Smooth muscle cell (in vitro differentiated cells): ENCODE results near the gene IGDCC3. TPM values are rescaled to one million over a fixed set of nuclear protein-coding genes. Genes with fewer than 3 reads are reported as not detected.

Source experiments
- DNase-seq: peaks from one replicate; lab custom pipeline; 2025; ENCODE audit not compliant: unreplicated experiment; lab: John Stamatoyannopoulos, UW
- H2AFZ ChIP-seq: fragments of 200-600 bp; sonication (generic); 2 replicates; pipeline ENCODE4 v1.6.0; 2016; ENCODE audit warnings: antibody characterized with exemption, low read depth, mild to moderate bottlenecking
- H3F3A ChIP-seq: fragments of 200-600 bp; sonication (generic); 2 replicates; pipeline ENCODE4 v1.6.0; 2017; ENCODE audit warnings: antibody characterized with exemption, low read depth
- H3K27ac ChIP-seq: fragments of 200-600 bp; sonication (generic); 2 replicates; pipeline ENCODE4 v1.5.1; 2016; ENCODE audit warnings: low read depth, mild to moderate bottlenecking
- H3K27me3 ChIP-seq: fragments of 200-600 bp; sonication (generic); 2 replicates; pipeline ENCODE4 v1.6.1; 2016; ENCODE audit warnings: low read depth, mild to moderate bottlenecking
- H3K36me3 ChIP-seq: fragments of 200-600 bp; sonication (generic); 2 replicates; pipeline ENCODE4 v1.5.1; 2016; ENCODE audit warnings: low read depth
- H3K4me1 ChIP-seq: fragments of 200-600 bp; sonication (generic); 2 replicates; pipeline ENCODE4 v1.5.1; 2016; ENCODE audit warnings: low read depth
- H3K4me2 ChIP-seq: fragments of 200-600 bp; sonication (generic); 2 replicates; pipeline ENCODE4 v1.6.0; 2016; ENCODE audit warnings: mild to moderate bottlenecking
- H3K4me3 ChIP-seq: fragments of 200-600 bp; sonication (generic); 2 replicates; pipeline ENCODE4 v1.5.1; 2016; ENCODE audit warnings: mild to moderate bottlenecking
- H3K79me2 ChIP-seq: fragments of 200-600 bp; sonication (generic); 2 replicates; pipeline ENCODE4 v1.6.0; 2016; ENCODE audit warnings: low read depth, mild to moderate bottlenecking
- H3K9ac ChIP-seq: fragments of 200-600 bp; sonication (generic); 2 replicates; pipeline ENCODE4 v1.6.0; 2016; ENCODE audit warnings: low read depth
- H3K9me3 ChIP-seq: fragments of 200-600 bp; sonication (generic); replicated peaks from 2 replicates; pipeline ENCODE4 v1.5.1; 2016; ENCODE audit warnings: low read depth
- H4K20me1 ChIP-seq: fragments of 200-600 bp; sonication (generic); 2 replicates; pipeline ENCODE4 v1.6.0; 2016; ENCODE audit warnings: low read depth
- WGBS: methylation state at CpG from one replicate; pipeline ENCODE4 v1.1.7; 2016; ENCODE audit warnings: low lambda C conversion rate; 5-methylcytosine and 5-hydroxymethylcytosine counted together
- polyA plus RNA-seq: library from polyadenylated mRNA; unstranded; fragments of >200 nt; fragmentation: Nextera tagmentation; extraction: Ambion mirVana; gene quantifications from 2 replicates; pipeline ENCODE4 v1.2.1, GENCODE V29; 2016
- total RNA-seq: library from RNA; depleted of rRNA; stranded (reverse); fragments of >200 nt; gene quantifications from 2 replicates; pipeline ENCODE4 v1.2.3, GENCODE V29; 2014
- TF ChIP-seq, protein P1 (sequence below): fragments of 200-600 bp; sonication (generic); IDR thresholded peaks from 2 replicates; pipeline ENCODE4 v1.5.1; 2017; ENCODE audit warnings: borderline replicate concordance, mild to moderate bottlenecking, antibody characterized with exemption; ENCODE audit not compliant: insufficient read depth, poor library complexity, severe bottlenecking

Gene IGDCC3
- total and polyA plus RNA-seq, 2 experiments from 2014 or later = 3.2 to 5.9 TPM

DNA sequence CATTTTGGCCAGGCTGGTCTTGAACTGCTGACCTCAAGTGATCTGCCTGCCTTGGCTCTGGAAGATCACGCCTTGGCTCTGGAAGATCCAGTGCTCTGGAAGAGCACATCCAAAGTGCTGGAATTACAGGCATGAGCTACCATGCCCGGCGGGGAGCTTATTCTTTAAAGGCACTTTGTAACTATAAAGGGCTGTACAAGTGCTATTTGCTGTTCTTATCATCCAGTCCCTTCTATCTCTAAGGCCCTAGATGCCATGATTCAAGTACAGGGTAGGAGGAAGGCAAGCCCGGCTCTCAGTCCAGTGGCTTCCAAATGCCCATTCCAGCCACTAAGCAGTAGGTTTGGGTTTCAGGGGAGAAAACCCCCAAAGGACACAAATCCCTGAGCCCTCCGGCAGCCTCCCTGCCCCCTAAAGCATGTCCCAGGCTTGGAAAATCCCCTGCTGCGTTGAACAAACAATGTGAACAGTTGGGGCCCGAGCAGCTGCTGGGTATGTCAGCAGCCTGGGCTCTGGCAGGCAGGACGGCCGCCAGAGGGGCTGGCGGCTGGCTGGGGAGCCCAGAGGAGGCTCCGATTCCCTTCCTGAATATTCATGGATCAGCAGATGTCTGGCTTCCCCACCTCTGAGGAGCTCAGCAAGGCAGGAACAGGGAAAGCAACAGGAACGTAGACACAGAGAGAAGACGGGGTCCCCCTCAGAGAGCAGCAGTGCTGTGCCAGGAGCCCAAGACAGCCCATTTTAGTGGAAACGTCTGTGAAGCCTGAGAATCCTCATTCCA lies 37.2 kb upstream of the IGDCC3 start:
- Histone ChIP-seq H3K4me3 (peak overlapping the region; percentile 10), H3F3A (peaks cover 13% of the 10 kb centered on the region), H3K4me1 (peaks cover 71% of the 10 kb centered on the region), H3K36me3 (no peaks in the 10 kb centered on the region), H3K27me3 (no peaks in the 10 kb centered on the region), H2AFZ (no peak overlapping the region), H4K20me1 (peaks cover 27% of the 10 kb centered on the region), H3K9me3 (no peaks in the 10 kb centered on the region), H3K79me2 (peaks cover 63% of the 10 kb centered on the region), H3K4me2 (peak overlapping the region; percentile 77), H3K27ac (peak overlapping the region; percentile 90), H3K9ac (peak overlapping the region; percentile 22)
- TF ChIP-seq, protein P1, sequence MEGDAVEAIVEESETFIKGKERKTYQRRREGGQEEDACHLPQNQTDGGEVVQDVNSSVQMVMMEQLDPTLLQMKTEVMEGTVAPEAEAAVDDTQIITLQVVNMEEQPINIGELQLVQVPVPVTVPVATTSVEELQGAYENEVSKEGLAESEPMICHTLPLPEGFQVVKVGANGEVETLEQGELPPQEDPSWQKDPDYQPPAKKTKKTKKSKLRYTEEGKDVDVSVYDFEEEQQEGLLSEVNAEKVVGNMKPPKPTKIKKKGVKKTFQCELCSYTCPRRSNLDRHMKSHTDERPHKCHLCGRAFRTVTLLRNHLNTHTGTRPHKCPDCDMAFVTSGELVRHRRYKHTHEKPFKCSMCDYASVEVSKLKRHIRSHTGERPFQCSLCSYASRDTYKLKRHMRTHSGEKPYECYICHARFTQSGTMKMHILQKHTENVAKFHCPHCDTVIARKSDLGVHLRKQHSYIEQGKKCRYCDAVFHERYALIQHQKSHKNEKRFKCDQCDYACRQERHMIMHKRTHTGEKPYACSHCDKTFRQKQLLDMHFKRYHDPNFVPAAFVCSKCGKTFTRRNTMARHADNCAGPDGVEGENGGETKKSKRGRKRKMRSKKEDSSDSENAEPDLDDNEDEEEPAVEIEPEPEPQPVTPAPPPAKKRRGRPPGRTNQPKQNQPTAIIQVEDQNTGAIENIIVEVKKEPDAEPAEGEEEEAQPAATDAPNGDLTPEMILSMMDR = no peak
- 14% methylated on average over 14 of the region's 14 CpGs for WGBS
- no peak for DNase-seq

DNA sequence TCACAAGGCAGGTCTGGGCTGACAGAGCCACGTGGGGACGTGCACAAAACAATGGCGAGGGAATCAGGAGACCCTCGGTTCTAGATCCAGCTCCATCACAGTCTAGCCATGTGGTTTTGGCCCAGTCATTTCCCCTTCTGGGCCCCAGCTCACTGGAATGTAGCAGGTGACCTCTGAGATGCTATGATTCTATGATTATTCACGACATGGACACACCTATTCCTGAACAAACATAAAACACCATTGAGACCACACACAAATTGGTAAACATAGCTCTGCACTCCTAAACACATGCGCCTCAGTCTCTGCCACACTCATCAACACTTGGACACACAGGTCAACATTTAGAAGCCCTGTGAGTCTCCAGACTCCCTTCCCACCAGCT lies 36.0 kb upstream of the IGDCC3 start:
- TF ChIP-seq, protein P1 = no peak
- Histone ChIP-seq H4K20me1 (peaks cover 27% of the 10 kb centered on the region), H2AFZ (no peak overlapping the region), H3K27ac (no peak overlapping the region), H3K79me2 (peaks cover 51% of the 10 kb centered on the region), H3K4me2 (no peak overlapping the region), H3K9ac (no peak overlapping the region), H3K4me1 (peaks cover 64% of the 10 kb centered on the region), H3K36me3 (no peaks in the 10 kb centered on the region), H3K4me3 (no peak overlapping the region), H3K9me3 (no peaks in the 10 kb centered on the region), H3K27me3 (no peaks in the 10 kb centered on the region), H3F3A (peaks cover 17% of the 10 kb centered on the region)
- no peak for DNase-seq
- 92% methylated on average over 6 of the region's 6 CpGs for WGBS

DNA sequence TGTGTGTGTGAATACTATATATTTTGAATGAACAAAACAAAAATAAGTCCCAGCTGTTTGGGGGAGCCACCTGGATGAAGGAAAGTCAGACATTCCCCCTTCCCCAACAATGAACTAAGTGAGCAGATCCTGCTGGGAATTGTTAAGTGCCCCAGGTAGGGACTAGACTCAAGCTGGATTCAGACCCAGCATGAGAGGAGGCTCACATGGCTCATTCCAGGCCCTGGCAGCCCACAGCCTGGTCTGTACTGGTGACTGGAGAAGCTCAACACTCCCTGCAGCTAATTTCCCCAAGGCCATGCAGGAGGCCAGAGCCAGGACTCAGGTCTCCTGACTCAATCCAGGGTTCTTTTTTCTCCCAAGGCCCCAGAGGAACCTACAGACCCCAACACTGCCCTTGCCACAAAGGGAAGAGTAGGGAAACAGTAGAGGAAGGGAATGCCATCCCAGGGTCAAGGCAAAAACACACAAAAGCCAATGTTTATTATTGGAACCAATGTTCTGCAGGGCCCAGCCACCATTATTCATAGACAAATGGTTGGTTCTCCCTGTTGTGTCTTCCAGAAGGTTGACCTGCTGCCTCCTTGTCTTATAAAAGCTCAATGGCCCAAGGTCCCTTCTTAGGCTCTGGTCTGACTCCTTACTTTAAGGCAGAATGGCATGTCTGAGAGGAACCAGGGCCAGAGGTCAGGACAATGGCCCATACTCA lies 35.4 kb upstream of the IGDCC3 start:
- peaks cover 27% of the 10 kb centered on the region for H4K20me1 ChIP-seq

More for the DNA sequence above, 35.4 kb upstream of the IGDCC3 start:
- no peaks in the 10 kb centered on the region for H3K36me3 ChIP-seq
- no peak overlapping the region for H3K27ac ChIP-seq
- no peak for DNase-seq
- TF ChIP-seq, protein P1 = no peak
- no peaks in the 10 kb centered on the region for H3K27me3 ChIP-seq
- H3K9ac ChIP-seq = no peak overlapping the region
- no peak overlapping the region for H2AFZ ChIP-seq
- H3F3A ChIP-seq = peaks cover 22% of the 10 kb centered on the region
- H3K79me2 ChIP-seq = peaks cover 46% of the 10 kb centered on the region
- H3K4me3 ChIP-seq = no peak overlapping the region
- H3K4me2 ChIP-seq = no peak overlapping the region
- H3K9me3 ChIP-seq = no peaks in the 10 kb centered on the region
- peaks cover 59% of the 10 kb centered on the region for H3K4me1 ChIP-seq
